HK-2 (cell line): ENCODE results near the gene CERK.
A peak's percentile ranks its signal among the peaks of the same experiment; 100 is the strongest.

Source experiments
- DNase-seq: peaks from one replicate; pipeline ENCODE4 v3.0.0-alpha.2; 2018; ENCODE audit not compliant: unreplicated experiment

Gene CERK

DNA sequence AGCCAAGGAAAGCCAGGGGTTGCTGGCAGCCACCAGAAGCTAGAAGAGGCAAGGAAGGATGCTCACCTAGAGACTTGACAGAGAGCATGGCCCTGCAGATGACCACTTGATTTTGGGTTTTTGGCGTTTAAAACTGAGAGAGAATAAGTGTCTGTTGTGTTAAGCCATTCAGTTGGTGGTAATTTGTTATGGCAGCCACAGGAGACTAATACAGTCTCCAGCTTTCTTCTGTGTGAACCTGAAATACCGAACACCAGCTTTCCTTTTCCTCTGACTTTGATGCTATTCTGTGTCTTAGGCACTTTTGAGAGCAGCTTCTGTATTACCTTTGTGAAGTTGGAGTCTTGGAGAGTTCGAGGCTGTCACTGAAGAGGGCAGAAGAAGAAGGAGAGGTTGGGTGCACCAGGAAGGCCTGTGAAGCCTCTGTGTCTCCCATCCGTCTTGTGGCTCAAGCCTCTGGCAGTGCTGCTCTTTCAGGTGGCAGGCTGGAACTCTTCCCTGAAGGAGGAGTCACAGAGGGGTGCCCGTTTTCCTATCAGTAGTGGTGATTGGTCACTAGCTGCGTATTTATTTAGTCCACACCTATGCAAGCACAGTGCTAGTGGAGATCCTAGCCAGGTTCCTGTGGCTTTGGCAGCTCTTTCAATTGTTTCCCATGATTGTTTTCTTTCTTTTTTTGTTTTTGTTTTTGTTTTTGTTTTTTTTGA lies 26.9 kb upstream of the CERK start:
- no peak for DNase-seq

DNA sequence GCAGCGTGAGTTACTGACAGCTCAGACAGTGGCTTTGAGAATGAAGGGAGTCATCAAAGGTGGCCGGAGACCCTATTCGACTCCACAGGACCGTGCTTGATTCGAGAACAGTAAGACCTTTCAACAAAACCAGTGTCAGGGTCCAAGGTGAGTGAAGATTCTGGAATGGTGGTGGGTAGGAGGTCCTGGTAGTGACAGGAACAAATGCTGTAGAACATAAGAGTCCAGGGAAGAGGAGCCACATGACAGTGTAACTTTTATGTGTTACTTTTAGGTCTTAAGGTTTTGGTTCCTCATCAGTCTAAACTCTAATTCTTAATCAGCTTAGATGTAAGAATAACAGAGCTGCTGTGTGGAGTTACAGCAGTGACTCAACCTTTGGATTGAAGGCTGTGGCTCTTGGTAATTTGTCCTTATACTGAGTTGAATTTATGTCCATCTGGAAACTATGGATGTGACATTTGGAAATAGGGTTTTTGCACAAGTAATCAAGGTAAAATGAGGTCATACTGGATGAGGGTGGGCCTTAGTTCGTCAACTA lies 26.2 kb upstream of the CERK start:
- no peak for DNase-seq

DNA sequence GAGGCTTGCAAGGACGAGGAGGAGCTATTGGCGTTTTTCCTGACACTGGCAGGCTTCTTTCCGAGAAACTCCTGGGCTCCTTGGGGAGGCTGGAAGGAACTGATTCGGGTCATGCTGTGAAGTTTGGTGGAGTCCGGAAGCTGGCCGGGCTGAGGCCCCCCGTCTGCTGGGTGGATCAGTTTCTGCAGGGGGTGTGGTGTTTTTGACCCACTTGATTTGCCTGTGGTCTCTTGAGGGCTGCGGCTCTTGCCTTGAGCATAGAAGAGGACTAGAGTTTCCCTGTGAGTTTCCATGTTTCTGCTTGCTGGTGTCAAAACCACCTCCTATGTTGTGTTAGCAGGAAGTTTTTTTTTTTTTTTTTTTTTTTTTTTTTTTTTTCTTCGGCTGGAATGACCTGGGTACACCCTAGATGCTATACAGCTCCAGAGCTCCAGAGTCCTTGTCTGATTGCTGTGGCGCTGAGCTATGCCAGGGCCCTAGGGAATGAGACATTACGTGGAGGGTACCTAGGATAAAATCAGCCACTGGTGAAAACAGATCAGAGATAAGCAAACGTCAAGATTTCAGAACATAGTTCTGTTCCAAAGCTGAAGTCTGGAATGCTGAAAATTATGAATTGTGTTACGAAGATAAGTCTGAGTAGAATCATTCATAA lies 25.1 kb upstream of the CERK start:
- no peak for DNase-seq

DNA sequence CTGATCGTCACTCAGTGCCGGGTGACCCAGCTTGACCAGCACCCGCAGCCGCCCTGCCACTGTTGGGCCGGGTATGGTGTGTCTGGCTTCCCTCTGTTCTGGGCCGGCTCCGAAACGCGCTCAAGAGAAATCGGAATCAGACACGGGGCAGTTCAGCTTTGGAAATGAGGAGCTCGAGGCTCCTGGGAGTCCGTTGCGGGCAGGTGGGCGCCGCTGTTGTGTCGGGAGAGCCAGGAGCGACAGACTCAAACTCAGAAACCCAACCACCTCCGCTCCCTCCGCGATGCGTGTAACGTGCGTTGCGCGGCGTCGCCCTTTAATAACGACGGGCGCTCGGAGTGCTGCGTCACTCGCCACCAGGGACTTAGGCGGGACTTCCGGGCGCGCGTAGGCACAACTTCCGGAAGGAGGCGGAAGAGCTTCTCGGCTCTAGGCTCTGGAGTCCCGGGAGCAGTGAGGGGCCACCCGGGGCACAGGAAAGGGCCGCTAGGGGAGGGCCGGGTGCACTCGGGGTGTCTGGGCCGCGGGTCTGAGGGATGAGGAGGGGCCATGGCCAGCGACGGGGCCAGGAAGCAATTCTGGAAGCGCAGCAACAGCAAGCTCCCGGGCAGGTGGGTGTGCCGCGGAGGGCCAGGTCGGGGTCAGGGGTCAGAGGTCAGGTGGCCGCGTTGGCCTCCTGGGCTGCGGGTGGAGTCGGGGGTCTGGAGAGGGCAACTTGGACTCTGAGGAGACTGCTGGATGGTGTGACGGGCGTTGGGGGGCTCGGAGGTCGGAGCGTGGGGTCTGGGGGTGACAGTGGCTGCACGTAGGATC lies 24.4 kb upstream of the CERK start, which contains the start of gene TBC1D22A:
TBC1D22A (plus strand) TSS at position 413 of the 813 bp plus-strand sequence; CDS start at position 550, 137 bp downstream.
- peak; percentile 91 for DNase-seq

DNA sequence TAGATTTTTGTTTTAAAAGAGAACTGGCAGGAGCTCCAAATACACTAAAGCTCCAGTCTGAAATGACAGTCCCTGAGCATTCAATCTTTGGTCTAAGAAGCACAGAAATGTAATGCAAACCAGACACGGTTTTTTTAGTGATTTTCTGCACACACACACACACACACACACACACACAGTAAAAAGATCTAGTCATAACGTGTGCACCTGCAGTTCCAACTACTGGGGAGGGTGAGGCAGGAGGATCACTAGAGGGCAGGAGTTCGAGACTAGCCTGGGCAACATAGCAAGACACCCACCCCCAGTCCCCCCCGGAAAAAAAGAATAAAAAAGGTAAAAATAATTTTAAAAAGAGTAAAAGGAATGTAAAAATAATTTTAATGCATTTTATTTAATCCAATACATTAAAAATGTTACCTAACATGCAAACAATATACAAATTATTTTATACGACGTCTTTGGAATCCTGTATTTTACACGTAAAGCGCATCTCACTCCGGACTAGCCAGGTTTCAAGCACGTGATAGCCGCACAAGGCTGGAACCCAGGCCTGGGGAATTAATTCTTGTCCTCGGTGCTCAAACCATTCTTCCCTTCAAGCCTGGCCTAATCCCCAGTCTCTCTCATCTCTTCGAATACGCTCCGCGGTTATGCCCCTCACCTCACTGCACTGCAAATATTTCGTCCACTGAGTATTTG lies 23.6 kb upstream of the CERK start:
- no peak for DNase-seq

DNA sequence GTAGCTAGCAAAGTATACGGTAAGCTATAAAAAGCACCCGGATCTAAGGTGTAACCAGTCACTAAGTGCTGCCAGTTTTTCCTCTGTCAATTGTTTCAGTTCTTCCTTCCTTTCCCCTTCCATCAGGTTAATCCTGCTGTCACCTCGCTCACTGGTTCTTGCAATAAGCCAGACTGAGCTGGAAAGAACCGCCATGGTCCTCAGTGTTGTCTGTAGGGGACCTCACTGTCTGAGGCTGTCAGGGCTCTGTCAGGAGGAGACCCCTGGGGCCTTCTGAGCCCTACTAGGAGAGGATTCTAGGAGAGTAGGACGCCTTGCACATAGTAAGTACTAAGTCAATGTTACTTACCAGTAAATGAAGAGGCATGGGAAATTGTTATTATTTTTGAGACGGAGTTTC lies 23.0 kb upstream of the CERK start:
- DNase-seq, result no peak

DNA sequence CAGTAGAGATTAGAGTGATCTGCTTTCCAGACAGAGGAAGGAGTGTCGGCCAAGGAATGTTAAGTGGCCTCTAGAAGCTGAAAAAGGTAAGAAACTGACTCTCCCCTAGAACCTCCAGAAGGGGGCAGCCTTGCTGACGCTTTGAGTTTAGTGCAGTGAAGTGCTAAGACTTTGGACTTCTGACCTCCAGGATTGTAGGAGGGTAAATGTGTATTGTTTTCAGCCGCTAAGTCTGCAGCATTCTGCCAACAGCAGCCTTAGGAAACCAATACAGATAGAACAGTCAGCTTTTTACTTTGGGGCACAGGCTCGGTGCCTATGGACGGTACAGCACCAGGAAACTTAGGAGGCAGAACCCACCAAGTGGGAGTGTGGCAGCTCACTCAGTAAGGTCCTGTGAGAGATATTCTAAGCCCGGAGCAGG lies 20.8 kb upstream of the CERK start:
- peak; percentile 31 for DNase-seq

DNA sequence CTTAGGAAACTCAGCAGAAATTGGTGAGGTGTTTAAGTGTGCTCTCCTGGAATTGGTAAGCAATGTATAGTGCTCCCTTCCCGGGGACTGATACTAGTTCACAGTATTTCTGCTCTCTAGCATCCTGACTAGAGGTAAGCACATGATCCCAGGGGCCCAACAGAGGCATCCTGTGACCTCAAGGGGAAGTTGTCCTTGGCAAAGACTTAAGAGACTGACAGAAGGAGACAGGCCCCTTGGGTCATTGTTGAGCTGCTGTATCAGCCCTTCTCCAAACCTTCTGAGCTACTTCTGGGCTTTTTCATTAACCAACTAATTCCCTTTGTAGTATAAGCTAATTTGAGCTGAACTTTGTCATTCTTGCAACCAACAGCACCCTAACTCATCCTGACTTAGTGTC lies 20.1 kb upstream of the CERK start:
- DNase-seq, result no peak

DNA sequence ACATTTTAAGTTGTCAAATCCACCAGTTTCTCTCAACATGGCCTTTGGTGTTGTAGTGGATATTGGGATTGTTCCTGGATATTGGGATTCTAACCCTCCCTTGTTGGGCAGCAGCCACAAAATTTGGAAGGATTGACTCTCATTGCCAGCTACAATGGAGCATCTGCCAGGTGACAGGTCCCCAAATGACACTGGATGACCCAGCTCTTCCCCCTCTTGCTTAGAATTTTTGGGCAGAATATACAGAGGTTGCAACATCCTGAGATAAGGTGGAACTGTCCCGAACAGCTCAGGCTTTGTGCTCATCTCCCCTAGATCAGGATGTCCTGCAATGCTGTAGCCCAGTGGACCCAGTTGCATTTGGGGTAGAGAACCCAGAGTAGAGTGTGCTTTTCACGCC lies 19.1 kb upstream of the CERK start:
- DNase-seq, result no peak

DNA sequence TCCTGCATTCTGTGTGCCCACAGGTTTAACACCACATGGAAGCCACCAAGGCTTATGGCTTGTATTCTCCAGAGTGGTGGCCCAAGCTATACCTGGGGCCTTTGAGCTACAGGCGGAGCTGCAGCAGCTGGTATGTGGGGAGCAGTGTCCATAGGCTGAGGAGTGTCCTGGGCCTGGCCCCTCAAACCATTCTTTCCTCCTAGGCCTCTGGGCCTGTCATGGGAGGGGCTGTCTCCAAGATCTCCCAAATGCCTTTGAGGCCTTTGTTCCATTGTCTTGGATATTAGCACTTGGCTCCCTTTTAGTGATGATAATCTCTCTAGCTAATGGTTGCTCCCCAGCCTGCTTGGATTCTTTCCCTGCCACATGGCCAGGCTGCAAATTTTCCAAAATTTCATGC lies 18.0 kb upstream of the CERK start:
- no peak for DNase-seq

DNA sequence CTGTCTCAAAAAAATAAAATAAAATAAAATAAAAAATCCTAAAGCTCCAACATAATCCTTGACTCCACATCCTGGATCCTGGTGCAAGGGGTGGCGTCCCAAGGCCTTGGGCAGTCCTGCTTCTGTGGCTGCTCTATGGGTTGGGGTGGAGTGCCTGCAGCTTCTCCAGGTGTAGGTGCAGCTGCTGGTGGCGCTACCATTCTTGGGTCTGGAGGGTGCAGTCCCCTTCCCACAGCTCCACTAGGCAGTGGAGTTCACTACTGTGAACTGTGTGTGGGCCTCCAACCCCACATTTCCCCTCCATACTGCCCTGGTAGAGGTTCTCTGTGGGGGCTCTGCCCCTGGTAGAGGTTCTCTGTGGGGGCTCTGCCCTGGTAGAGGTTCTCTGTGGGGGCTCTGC lies 17.5 kb upstream of the CERK start:
- DNase-seq, result no peak

DNA sequence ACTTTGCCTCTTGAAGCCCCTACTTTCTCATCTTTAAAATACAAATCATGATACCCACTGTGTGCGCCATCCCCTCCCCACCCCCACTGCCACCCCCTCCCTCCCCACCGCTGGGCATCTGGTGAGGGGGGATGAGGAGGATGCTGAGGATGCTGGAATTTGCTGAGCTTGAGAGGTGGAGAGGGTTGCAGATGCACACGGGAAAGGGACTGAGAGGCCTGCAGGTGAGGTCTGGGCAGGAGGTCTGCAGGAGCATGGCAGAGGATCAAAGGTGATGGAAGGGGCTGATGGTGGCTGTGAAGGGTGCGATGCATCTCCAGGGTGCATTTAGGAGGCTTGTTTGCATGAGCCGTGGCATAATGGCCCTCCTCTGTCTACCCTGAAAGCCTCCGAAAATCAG lies 16.8 kb upstream of the CERK start:
- DNase-seq, result no peak

DNA sequence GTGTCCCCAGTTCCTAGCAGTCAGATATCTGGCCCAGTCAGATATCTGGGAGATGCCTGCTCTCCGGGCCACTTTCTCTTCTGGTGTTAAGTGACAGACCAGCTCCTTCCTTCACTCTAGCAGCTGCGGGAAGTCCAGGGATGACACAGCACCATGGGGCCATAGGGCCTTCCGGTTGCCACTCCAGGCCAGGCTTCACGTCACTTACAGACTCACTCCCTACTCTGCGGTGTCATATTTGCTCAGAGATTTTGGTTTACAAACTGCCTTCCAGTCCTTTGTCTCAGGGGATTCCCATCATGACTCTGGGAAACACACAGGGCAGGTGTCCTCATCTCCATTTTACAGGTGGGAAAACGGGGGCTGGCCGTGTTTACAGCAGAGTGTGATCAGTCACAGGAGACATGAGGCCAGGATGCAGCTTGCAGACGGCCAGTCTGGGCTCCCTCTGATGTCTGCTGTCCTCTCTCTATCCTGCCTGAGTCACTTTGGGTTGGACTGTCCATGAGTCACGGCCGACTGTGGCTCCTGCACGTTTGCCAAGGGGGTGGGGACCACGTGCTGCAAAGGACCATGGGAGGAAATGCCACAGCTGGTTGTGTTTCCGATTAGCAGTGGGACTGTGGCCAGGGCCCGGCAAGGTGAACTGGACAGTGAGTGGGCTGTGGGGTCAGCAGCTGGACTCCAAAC lies 16.2 kb upstream of the CERK start:
- peak; percentile 92 for DNase-seq

DNA sequence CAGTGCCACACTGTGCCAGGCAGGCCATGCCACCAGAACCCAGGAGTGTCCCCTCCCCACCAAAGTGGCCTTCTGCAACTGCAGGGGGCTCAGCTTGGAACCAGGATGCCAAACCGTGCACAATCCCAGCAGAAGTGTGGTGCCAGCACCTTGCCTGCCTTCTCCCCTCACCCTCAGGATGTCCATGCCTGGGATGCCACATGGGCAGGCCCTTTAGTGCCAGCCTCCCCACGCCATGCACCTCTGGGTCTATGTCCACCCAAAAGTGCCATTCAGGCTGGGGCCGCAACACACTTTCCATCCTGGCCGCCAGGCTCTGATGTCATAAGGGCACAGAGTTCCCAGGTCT lies 15.7 kb upstream of the CERK start:
- DNase-seq, result no peak

DNA sequence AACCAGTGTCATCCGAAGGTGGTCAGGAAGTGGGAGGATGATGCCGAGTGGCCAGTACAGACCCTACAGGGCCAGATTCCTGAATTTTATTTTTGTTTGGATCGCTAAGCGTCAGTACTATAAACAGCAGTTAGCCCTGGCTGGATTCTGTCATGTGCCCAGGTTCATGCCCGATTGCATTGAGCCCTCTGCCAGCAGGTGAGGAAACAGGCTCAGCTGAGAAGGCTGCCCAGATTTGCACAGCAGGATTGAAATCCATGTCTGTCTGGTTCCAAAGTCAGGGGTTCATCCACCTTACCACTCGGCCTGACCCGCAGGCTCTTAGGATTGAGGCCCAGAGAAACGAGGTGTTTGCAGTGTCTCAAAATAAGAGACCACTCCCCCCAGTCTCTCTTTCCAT lies 15.3 kb upstream of the CERK start:
- no peak for DNase-seq

DNA sequence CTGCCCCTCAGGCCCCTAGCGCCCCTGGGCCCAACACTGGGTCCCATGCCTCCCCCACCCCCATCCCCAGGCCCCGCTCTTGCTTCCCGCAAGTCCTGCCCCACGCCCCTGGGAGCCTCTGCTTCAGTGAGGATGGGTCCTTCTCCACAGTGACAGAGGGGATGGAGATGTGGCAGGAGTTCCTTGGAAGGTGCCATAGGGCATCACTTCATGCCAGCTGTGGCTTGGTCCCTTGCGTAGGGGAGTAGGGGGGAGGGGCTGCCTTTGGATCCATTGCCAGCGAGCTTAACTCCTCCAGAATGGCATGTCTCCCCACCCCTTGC lies 14.9 kb upstream of the CERK start:
- DNase-seq, result no peak

DNA sequence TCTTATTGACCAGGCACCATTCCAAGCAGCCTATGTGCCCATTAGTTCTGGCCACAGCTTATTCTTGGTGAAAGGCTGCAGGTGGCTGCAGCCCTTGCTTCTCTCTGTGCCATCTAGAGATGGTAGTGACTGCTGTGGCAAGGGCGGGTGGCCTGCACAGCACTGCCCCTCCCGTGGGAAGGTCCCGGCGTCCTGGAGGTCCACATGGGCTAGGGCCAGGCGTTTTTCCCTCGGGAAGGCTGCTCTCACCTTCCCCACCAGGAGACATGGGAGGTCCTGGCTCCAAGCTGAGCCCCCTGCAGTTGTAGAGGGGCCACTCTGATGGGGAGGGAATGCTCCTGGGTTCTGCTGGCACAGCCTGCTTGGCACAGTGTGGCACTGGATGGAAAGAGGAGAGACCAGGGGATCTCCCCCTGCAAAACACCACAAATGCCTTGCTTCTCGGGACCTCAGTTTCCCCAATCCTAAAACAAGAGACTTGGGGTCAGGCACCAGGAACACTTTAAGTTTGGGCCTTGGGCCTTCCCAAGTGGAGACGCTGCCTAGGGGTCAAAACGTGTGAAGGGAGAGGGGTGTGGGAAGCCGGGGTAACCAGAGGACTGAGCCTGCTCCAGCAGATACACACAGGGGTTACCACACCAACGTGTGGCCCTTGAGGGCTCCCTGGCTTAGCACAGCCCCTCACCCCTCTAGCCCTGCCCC lies 14.4 kb upstream of the CERK start:
- no peak for DNase-seq

DNA sequence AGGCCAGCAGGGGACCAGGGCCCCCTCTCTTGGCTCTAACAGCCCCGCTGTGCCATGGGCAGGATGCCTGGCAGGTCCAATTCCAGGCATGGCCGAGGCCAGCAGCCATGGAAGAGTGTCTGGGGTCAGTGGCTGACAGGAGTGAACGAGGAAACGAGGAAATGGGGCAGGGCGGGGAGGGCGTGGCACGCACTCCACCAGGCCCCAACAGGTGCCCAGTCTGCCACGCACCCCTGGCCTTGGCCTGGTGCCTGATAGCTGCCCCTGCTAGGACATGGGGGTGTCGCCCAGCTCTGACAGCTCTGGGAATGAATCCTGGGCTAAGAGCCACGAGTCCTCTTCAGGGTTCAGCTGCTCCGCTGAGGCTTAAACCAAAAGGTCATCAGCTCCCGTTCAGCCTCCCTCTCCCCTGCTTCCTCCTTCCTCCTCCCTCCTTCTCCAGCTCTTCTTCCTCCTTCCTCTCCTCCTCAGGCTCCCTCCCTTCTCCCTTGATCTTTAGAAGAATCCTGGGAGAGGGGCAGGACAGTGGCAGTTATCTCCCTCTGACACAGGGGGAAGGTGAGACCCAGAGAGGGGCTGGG lies 12.9 kb upstream of the CERK start:
- DNase-seq, result no peak

DNA sequence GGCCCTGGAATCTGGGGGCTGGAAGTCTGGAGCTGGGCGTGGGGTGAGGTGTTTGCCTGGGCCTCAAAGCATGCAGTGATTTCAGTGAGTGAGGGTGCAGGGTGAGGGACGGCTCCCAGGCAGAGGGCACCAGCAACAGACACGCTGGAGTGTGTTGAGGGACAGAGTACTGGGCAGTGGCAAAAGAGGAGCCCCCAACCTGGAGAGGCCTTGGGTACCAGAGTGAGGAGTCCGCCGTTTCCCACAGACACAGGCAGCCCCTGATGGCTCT lies 12.4 kb upstream of the CERK start:
- no peak for DNase-seq

DNA sequence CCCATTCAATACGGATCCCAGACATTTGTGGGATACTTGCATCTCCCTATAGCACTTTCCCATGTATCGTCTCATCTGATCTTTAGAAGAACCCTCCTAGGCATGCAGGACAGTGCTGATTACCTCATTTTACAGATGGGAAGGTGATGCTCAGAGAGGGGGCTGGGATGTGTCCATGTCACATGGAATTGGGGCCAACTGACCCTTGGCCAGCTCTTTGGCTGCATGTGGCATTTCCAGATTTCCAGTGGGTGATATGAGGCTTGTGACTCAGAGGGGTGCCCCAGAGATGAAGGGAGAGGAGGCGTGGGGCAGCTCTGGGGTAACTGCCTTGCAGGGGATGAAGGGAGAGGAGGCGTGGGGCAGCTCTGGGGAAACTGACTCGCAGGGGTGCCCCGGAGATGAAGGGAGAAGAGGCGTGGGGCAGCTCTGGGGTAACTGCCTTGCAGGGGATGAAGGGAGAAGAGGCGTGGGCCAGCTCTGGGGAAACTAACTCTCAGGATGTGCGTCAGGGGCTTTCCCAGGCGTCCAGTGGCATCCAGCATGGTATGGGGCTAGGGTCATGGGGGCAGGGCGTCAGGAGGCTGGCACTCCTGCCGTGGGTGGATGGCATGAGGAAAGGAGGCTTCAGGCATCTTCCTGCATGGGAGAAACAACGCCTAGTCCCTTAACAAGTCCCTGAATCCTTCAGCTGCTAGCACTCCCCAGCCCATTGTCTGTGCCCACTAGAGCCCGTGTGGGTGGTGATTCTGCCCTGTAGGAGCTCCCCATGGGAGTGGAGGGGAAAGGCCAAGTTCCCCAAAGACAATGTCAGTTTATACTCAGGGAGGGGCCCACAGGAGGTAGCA lies 11.9 kb upstream of the CERK start:
- no peak for DNase-seq
